Panc1 (cell line): ENCODE results near the gene SH3BP4. TPM values are rescaled to one million over a fixed set of nuclear protein-coding genes. Genes with fewer than 3 reads are reported as not detected.

Source experiments
- ATAC-seq: fragments of 200-7000 bp; cut with Tn5 transposase; 2 replicates; pipeline ENCODE4 v1.9.1; 2020; ENCODE audit warnings: mild to moderate bottlenecking, moderate library complexity
- BruUV-seq: library from RNA; stranded (reverse); fragments of 400-500 nt; replicated peaks from 2 replicates; lab custom pipeline; 2021; lab: Mats Ljungman, UMichigan
- CTCF ChIA-PET: fragments of 300-600 bp; sonication (Branson Sonifier 250); formaldehyde crosslinking; loops from one replicate; lab custom pipeline; 2022; ENCODE audit warnings: antibody characterized with exemption; lab: Charles Lee
- POLR2A ChIA-PET: fragments of 300-600 bp; sonication (Branson Sonifier 250); formaldehyde crosslinking; loops from one replicate; lab custom pipeline; 2022; ENCODE audit warnings: antibody characterized with exemption; lab: Charles Lee
- DNase-seq: peaks from one replicate; pipeline ENCODE4 v3.0.0-alpha.2; 2010; ENCODE audit warnings: low read depth, low spot score
- H3K27ac ChIP-seq: 2 replicates; pipeline ENCODE4 v1.5.1; 2011; ENCODE audit warnings: mild to moderate bottlenecking, low read length, inconsistent platforms
- H3K27me3 ChIP-seq: fragments of 200-500 bp; sonication (Bioruptor generic); 2 replicates; pipeline ENCODE4 v1.6.0; 2014; ENCODE audit warnings: low read length, inconsistent platforms; ENCODE audit not compliant: control insufficient read depth, insufficient read depth
- H3K36me3 ChIP-seq: fragments of 200-500 bp; sonication (Bioruptor generic); 2 replicates; pipeline ENCODE4 v1.5.1; 2014; ENCODE audit warnings: inconsistent platforms, mild to moderate bottlenecking, low read length, moderate library complexity; ENCODE audit not compliant: control insufficient read depth, insufficient read depth
- H3K4me1 ChIP-seq: 2 replicates; pipeline ENCODE4 v1.5.1; 2011; ENCODE audit warnings: inconsistent platforms, mild to moderate bottlenecking, low read length, moderate library complexity; ENCODE audit not compliant: control insufficient read depth, insufficient read depth
- H3K4me3 ChIP-seq, 2 experiments: 2 replicates each; pipeline ENCODE4 v1.5.1; 2011 to 2012; ENCODE audit warnings: low read depth in 2 of 2, low read length in 2 of 2, mild to moderate bottlenecking in 2 of 2, inconsistent platforms in 1 of 2, moderate library complexity in 1 of 2
- H3K9me3 ChIP-seq: fragments of 200-500 bp; sonication (Bioruptor generic); 2 replicates; pipeline ENCODE4 v1.5.1; 2014; ENCODE audit warnings: low read depth, mild to moderate bottlenecking, inconsistent platforms, low read length, moderate library complexity; ENCODE audit not compliant: control insufficient read depth, insufficient read depth
- POLR2AphosphoS5 ChIP-seq: IDR thresholded peaks from 2 replicates; pipeline ENCODE4 v1.6.1; 2012; ENCODE audit warnings: mild to moderate bottlenecking, low read depth, low read length, moderate library complexity
- SIN3A ChIP-seq: IDR thresholded peaks from 2 replicates; pipeline ENCODE4 v1.6.1; 2012; ENCODE audit warnings: low read depth, mild to moderate bottlenecking, low read length, moderate library complexity, borderline replicate concordance; ENCODE audit not compliant: insufficient read depth
- TCF7L2 ChIP-seq: IDR thresholded peaks from 2 replicates; pipeline ENCODE4 v1.6.1; 2011; ENCODE audit warnings: mild to moderate bottlenecking, low read depth, low read length, inconsistent platforms
- in situ Hi-C: cut with HindIII; loops from 2 replicates; pipeline ENCODE4 v1.10.0; 2016; ENCODE audit warnings: low sequenced_read_pairs, low pct_unique_long_range_greater_than_20kb
- intact Hi-C: fragments of 100-400 bp; cut with micrococcal nuclease; formaldehyde crosslinking; loops from one replicate; pipeline ENCODE4 v1.10.0; 2022; ENCODE audit not compliant: unreplicated experiment
- total RNA-seq: library from RNA; stranded (reverse); gene quantifications from one replicate; pipeline ENCODE4 v1.2.1, GENCODE V29; 2021; ENCODE audit not compliant: unreplicated experiment
- TF ChIP-seq, protein P1 (sequence below): fragments of 450-650 bp; IDR thresholded peaks from 2 replicates; pipeline ENCODE4 v1.5.1; 2017; ENCODE audit warnings: mild to moderate bottlenecking
- TF ChIP-seq, protein P2 (sequence below), 2 experiments: IDR thresholded peaks; 2 replicates each; pipeline ENCODE4 v1.6.1; 2011 to 2012; ENCODE audit warnings: low read depth in 2 of 2, control low read depth in 1 of 2, low read length in 1 of 2, mild to moderate bottlenecking in 1 of 2, moderate library complexity in 1 of 2; ENCODE audit not compliant: insufficient read depth in 1 of 2

SH3BP4 gene
- total RNA-seq, 1 experiment from 2014 or later, result 133 TPM

DNA sequence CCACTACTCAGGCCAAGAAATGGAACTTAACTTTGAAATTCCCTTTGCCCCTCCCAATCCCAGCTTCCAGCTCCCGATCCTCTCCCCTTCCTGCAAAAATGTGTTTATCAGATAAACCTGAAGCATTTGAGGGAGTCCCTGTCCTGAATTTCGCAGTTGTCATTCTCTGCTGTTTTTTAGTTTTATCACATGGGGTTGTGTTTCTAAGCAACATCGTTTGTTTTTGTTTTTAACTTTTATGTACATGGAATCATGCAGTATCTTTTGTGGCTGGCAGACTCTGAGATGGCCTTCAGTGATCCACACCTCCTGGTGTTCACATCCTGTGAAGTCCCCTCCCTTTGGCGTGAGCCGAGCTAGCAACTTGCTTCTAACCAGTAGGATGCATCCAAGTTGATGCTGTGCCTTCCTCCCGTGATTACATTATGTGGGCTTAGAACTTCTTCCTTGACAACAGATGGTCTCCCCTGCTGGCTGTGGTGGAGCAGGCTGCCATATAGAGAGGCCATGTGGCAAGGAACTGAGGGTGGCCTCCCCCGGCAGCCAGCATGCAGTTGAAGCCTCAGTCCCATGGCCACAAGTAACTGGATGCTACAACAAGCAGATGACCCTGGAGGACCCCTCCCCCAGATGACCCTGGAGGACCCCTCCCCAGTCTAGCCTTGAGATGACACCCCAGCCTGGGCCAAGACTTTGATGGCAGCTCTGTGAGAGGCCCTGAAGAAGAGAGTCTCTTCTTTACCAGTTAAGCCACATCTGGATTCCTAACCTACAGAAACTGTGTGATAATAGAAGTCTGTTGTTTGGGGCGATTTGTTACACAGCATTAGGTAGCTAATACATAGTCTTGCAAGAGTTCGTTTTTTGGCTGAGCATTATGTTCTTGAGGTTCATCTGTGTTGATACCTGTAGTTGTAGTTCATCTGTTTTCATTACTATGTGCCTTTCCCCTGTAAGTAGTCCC is 27.7 kb downstream of the SH3BP4 start:
- POLR2A ChIA-PET, result no interaction called here
- intact Hi-C loops, result no loop called here
- no peak for ATAC-seq

DNA sequence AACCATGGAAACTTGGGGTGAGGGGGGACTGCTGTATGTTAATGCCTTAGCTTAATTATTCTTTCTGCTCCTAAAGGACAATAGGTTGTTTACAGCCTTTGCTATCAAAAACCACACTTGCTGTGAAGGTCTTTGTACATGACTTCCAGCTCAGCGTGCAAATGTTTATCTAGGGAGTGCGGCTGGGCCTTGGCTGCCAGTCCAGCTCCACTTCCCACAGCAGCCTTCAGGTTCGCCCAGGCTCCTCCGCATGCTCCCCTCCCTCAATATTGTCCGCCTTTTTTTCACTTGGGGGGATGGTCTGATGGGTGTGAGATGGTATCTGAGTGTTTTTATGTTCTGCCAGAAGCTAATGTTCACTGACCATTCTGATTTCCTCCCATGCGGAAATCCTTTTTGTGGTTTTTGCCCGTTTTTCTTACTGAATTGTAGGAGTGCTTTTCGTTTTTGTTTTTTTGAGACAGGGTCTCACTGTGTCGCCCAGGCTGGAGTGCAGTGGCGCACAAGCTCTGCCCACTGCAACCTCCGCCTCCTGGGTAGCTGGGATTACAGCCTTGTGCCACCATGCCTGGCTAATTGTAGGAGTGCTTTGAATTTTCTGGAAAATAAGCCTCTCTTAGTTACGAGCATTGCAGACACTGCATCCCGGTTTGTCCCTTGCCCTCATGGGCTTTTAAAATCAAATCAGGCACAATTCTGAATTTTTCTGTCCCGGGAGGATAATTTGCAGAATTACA is 28.8 kb downstream of the SH3BP4 start:
- no peaks in the 10 kb centered on the region for H3K27me3 ChIP-seq
- peaks cover 6% of the 10 kb centered on the region; the same call in 1 of the 2 replicates for H3K9me3 ChIP-seq
- TF ChIP-seq SIN3A, result no peak
- peak; percentile 72; the same call in 1 of the 2 replicates for TF ChIP-seq TCF7L2
- TF ChIP-seq POLR2AphosphoS5, result no peak
- 0 out of 2 replicates have a peak, but pooled peaks cover under 1% of the 10 kb centered on the region for H3K36me3 ChIP-seq
- ChIA-PET POLR2A (no interaction called here), CTCF (no interaction called here)
- H3K4me3 ChIP-seq, result peak overlapping the region; percentile 30 to 49
- no TSS peak for BruUV-seq
- peak; percentile 13; the same call in 1 of the 2 replicates for ATAC-seq
- in situ Hi-C loops, result no loop called here
- peak overlapping the region; percentile 90 for H3K27ac ChIP-seq
- intact Hi-C loops, result no loop called here
- no peak for DNase-seq
- H3K4me1 ChIP-seq, result peaks cover 93% of the 10 kb centered on the region

More for the DNA sequence above, 27.7 kb downstream of the SH3BP4 start:
- peak overlapping the region; percentile 90 for H3K27ac ChIP-seq
- TF ChIP-seq, protein P1, sequence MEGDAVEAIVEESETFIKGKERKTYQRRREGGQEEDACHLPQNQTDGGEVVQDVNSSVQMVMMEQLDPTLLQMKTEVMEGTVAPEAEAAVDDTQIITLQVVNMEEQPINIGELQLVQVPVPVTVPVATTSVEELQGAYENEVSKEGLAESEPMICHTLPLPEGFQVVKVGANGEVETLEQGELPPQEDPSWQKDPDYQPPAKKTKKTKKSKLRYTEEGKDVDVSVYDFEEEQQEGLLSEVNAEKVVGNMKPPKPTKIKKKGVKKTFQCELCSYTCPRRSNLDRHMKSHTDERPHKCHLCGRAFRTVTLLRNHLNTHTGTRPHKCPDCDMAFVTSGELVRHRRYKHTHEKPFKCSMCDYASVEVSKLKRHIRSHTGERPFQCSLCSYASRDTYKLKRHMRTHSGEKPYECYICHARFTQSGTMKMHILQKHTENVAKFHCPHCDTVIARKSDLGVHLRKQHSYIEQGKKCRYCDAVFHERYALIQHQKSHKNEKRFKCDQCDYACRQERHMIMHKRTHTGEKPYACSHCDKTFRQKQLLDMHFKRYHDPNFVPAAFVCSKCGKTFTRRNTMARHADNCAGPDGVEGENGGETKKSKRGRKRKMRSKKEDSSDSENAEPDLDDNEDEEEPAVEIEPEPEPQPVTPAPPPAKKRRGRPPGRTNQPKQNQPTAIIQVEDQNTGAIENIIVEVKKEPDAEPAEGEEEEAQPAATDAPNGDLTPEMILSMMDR, result no peak
- no peak for TF ChIP-seq POLR2AphosphoS5
- no peak for TF ChIP-seq TCF7L2
- no peak for TF ChIP-seq SIN3A
- TF ChIP-seq, protein P2, sequence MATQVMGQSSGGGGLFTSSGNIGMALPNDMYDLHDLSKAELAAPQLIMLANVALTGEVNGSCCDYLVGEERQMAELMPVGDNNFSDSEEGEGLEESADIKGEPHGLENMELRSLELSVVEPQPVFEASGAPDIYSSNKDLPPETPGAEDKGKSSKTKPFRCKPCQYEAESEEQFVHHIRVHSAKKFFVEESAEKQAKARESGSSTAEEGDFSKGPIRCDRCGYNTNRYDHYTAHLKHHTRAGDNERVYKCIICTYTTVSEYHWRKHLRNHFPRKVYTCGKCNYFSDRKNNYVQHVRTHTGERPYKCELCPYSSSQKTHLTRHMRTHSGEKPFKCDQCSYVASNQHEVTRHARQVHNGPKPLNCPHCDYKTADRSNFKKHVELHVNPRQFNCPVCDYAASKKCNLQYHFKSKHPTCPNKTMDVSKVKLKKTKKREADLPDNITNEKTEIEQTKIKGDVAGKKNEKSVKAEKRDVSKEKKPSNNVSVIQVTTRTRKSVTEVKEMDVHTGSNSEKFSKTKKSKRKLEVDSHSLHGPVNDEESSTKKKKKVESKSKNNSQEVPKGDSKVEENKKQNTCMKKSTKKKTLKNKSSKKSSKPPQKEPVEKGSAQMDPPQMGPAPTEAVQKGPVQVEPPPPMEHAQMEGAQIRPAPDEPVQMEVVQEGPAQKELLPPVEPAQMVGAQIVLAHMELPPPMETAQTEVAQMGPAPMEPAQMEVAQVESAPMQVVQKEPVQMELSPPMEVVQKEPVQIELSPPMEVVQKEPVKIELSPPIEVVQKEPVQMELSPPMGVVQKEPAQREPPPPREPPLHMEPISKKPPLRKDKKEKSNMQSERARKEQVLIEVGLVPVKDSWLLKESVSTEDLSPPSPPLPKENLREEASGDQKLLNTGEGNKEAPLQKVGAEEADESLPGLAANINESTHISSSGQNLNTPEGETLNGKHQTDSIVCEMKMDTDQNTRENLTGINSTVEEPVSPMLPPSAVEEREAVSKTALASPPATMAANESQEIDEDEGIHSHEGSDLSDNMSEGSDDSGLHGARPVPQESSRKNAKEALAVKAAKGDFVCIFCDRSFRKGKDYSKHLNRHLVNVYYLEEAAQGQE (IDR thresholded peaks at IDR 0.05; ENCODE audit: insufficient read depth in 1 of 2, low read depth in 2 of 2, low read length in 1 of 2), result no peak
- peak overlapping the region in 1 of 2 experiments; percentile 49; a peak in 3 of 4 replicates for H3K4me3 ChIP-seq
- H3K4me1 ChIP-seq, result peaks cover 99% of the 10 kb centered on the region
- H3K36me3 ChIP-seq, result peaks cover 3% of the 10 kb centered on the region; the same call in 1 of the 2 replicates
- no peak for DNase-seq
- BruUV-seq, result TSS peak; percentile 5
- no peaks in the 10 kb centered on the region for H3K27me3 ChIP-seq
- CTCF ChIA-PET, result no interaction called here
- H3K9me3 ChIP-seq, result peaks cover 6% of the 10 kb centered on the region; the same call in 1 of the 2 replicates
- in situ Hi-C loops, result no loop called here
